Glomerular visceral epithelial cell (primary cell): ENCODE data around the gene CNTNAP4.

Experiments
- DNase-seq: peaks from one replicate; pipeline ENCODE4 v3.0.0-alpha.2; 2016; ENCODE audit errors: extremely low spot score

CNTNAP4 gene

DNA sequence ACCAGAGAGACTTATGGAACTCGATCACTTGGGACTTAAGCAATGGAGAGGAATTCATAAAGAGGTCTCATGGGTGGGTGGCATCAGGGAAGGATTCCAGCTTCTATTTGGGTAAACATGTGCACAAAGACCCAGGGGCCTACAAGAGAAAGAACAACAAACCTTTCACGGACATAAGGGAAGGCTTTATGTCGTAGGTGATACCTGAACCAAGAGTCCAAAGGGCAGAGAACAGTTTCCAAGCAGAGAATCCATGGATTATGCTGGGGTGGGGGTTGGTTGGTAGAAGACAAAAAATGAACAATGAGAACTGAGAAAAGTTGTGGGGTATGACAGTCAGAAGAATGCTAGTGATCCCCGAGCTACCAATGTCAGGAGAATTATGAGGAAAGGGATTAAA lies 119.8 kb downstream of the CNTNAP4 start:
- DNase-seq, result no peak

DNA sequence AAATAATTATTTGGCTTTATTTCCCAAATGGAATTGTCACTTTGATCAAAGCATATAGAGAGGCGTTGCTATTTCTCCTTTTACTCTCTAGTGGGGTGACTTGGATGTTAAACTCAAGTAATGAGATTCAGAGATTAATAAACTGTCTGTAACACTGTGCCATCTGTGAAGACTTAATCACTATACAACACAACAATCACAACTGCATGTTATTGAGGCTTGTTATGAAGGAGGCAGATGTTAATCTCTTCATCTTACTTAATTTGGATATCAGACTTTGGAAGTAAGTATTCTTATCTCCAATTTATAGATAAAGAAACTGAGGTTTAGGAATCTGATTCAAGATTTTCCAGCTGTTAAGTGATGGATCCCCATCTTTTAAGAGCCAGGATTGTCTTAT lies 132.5 kb downstream of the CNTNAP4 start:
- no peak for DNase-seq

DNA sequence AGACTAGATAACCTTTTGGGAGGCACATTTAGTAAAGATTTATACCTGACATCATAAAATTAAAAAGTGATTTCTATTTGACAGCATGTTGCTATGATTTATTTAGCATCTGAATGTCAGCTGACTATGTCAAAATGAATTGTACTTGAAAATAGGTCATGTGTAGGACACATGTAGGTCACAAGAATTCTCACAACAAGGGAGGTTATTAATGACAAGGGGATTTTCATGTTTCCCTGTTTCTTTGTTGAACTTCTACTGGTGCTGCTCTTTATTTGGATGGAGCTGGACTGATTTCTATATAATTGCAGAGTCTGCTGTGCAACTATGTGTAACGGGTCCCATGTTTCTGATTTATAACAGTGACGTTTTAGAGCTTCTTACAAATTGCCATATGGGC lies 144.4 kb downstream of the CNTNAP4 start:
- no peak for DNase-seq

DNA sequence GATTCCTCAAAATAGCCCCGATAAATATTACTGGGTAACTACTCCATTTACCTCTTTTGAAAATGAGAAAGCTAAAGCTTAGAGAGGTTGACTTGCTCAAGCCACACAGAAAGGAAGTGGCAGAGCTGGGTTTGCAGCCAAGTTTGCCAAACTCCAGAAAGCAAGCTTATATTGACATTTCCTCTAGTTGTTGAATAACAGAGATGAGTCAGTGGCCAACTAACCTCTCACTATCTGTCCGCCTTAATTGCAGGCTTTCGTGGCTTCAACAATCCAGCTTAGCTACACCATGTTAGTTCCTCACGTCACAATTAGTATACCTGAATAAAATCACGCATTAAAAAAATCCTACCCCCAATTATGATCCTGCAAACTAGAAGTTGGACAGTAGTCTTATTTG lies 151.7 kb downstream of the CNTNAP4 start:
- DNase-seq, result no peak

DNA sequence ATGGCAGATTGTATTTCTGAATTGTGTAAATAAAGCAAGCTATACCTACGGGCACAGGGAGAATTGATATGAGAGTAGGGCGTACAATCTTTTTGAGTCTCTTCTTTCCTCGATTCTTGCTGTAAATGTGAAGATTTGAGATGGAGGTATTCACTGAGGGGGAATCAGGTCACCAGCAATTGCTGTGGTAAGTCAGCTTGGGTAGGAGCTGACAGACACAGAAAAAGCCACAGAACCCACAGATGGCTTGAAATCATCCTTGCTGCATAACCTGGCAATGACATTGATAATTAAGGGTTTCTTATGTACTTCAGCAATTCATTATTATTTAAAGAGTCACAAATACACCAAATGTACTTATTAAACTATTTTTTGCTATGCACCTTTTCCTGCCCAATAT lies 164.2 kb downstream of the CNTNAP4 start:
- DNase-seq, result no peak

DNA sequence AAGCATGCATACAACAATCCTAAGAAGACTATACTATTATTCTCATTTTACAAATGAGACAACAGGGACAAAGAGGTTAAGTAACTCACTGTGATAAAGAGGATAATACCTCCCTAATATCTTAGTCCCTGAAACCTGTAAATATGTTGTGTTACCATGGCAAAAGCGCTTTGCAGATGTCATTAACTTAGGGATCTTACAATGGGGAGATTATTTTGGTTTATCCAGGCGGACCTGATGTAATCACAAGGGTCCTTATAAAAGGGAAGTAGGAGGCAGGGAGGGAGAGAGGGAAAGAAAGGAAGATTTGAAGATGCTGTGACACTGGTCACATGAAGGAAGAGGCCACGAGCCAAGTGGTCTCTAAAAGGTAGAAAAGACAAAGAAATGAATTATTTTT lies 164.7 kb downstream of the CNTNAP4 start:
- DNase-seq, result no peak

DNA sequence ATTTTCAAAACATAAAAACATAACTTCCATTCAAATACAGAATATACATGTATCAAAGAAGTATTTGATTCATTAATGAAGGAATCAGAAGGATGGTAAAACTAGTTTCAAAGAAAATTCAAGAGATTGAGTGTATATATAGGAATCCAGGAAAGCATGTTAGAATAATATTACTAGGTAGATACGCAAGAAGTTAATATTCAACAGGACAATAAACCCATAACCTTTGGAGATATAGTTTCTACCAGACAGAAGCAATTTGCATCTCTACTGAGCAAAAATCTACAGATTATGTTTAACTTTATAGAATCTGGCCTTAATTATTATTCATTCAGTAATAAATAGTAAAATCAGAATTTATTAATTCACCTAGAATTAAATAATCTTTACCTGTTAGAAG lies 166.8 kb downstream of the CNTNAP4 start:
- DNase-seq, result no peak

DNA sequence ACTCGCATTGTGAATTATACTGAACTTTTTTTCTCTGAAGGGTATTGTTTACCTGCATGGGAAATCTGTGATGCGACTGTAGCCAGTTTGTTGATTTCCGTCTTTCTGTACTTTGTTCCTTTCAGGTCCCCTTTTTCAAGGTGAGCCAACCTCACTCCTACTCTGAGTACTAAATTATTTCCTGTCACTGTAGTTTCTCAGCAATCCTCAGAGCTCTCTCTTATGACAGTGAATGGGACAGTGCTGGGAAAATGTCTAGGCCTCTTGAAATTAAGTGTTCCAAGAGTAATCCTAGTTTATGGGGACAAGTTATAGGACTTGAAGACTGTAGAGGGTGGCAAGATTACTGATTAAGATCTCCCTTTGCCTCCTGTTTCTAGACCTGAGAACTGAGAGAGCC lies 167.6 kb downstream of the CNTNAP4 start:
- no peak for DNase-seq

DNA sequence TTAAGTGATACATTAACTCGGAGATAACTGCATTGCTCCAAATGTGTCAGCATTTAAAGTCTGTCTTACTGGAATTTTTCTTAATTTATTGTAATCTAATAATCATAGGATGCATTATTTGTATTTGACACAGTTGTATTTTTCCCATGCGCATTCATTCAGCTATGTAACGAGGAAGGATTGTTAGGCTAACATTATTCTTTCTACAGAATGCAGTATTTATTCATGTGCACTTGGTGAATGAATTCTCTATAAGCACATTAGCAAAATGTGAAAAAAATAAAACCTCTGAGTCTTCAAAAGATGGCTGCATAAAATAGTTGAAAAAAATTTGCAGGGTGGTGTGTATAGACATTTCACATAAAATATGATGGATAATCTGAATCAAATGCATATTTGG lies 168.6 kb downstream of the CNTNAP4 start:
- no peak for DNase-seq

DNA sequence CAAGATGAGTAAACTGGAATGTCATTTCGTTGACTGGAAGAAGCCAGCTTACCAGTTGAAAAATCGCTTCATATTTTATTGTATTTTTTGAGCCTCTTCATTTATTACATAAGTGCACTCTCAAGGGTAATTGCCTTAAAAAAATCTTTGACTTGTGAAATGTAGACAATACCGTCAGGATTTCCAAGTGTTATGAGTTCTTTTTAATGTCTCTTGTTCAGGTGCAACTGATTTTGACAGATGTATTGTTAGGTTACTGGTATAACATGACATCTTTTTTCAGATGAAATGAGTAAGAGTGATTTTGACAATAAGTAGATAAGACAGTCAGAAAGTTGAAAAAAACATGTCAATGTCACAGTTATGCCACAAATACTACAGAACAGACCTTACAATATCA lies 169.1 kb downstream of the CNTNAP4 start:
- DNase-seq, result no peak

DNA sequence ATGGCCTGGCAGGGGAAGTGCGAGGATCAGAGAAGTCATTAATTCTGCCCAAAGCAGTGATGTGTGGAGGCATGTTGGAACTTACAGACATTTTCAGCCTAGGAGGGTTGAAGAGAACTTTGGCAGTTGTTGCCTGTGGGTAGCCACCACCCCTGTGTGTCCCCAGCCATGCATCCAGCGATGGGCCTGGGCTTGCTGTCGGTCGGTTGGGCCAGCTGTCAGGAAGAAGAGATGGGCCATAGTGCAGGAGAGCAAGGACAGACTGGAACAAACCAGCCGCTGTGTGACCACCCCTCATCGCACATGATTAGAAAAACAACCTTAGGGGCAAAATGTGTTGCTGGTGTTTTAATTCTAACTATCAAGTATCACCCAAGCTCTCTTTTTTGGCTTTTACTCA lies 173.7 kb downstream of the CNTNAP4 start:
- DNase-seq, result no peak

DNA sequence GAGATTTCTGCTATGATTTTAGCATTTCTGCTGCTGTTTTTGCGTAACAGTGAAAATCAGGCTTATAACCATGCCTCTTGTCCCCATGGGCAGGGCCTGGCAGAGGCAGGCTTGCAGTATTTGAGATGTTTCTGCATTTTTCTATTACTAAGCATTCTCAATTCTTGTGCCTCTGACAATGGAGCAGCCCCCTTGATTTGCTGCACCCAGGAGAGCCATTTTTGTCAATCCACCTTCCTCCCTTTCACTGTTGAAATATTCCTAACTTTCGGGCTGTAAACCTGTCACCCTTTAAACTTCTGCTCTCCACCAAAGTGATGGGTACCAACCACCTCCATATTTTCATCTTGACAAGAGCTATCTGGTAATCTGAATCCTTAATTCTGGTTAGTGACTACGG lies 178.1 kb downstream of the CNTNAP4 start:
- no peak for DNase-seq

DNA sequence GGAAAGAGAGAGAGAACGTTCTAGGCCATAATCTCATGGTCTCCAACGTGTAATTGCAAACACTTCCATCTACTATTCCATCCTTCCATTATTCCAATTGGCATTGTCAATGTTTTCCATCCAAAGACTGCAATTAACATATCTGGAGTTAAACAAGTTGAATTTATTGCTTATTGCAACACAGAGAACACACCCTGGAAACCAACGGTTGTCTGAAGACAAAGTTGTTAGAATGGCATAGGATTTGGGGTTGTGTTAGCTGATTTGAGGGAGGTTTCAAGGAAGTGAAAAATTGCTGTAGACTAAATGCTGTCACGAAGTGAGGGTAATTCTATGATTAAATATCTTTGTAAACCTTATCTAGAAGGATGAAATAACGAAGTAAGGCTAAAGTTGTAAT lies 178.8 kb downstream of the CNTNAP4 start:
- no peak for DNase-seq

DNA sequence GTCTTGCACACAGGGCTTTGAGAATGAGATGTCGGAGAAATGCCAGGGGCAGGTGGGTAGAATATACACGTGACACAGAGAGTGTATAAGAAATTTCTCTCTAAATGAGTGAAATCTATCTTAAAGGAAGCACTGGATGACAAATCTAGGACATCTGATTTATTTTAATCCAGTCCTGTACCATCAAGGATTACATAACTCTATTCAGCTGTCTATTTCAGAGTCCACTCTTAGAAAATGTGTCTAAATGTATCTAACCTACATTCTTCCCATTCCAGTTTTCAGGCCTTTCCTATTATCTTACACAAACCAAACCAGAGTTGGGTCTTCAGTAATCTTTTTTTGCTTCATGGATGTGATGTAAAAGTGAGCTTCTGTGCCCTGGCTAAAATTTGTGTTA lies 181.9 kb downstream of the CNTNAP4 start:
- DNase-seq, result no peak

DNA sequence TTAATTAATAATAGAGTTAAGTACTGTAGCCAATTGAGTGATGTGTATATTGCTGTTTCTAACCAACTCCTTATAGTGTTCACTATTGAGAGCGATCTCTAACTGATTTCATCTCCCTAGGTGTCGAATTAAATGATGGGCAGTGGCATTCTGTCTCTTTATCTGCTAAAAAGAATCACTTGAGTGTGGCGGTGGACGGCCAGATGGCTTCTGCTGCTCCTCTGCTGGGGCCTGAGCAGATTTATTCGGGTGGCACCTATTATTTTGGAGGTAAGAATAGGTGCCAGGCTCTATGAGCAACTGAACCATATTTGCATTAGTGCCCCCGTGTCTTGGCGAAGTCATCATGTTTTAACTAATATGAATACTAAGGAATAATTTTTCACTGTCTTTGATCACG lies 184.6 kb downstream of the CNTNAP4 start:
- DNase-seq, result no peak

DNA sequence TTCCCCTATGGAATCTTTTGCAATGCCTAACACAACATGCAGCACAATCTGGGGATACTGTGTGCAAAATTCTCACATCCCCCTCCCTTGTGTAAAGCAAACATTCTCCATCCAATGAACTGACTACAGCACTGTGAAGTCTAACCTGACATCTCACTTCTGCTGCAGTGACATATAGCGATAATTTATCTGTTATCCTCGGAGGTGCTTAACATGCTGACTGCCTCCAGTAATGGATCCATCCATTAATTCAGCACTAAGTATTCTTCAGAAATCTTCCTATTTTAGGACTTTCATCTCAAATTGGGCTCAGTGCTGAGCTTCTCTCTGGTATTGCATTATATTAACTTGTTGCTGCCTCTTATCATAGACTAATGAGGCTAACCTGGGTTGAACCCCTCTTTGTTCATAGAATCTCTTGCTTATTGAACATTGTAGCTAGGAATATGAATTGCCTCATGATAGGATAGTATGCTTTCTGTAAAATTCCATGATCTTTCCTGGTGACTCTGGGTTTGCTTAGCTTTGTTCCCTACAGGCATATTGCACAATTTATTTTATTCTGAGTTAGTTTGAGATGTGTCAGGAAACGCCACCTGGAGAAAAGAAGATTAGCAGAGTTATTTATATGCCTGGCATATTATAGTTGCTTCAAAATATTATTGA lies 187.9 kb downstream of the CNTNAP4 start:
- DNase-seq, result no peak

DNA sequence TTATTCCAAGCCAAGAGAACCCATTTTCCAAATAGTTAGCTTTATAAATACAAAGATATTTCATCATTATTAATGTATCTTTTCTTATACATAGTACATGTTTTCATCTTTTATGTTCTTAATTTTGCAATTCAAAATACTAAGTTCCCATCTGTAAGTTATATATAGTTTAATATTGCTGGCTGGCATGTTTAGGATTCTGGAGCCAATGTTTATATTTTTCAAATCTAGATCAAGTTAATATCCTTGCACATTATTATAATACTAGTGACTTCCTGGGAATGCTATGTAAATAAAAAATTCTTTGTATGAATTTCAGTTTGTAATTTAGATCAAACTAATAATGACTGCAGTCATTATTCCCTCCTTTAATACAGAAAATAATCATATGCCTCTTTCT lies 189.7 kb downstream of the CNTNAP4 start:
- no peak for DNase-seq

DNA sequence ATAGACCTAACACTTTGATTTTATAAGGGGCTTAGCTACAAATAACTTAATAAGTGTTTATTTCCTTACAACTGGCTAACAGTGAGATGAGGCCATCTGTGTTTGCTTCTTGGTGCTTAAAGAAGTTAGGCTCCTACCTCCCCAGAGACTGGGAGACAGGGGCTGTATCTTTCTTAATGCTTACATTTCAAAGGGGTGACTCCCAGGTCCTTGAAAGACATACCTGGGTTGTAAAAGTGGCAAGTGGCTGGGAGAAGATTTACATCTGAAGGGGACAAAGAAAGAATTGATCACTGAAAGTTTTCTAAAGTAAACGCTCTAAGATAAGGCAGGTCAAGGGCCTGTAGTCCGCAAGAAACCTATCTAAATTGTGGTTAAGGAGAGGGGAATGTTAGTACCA lies 196.8 kb downstream of the CNTNAP4 start:
- no peak for DNase-seq

DNA sequence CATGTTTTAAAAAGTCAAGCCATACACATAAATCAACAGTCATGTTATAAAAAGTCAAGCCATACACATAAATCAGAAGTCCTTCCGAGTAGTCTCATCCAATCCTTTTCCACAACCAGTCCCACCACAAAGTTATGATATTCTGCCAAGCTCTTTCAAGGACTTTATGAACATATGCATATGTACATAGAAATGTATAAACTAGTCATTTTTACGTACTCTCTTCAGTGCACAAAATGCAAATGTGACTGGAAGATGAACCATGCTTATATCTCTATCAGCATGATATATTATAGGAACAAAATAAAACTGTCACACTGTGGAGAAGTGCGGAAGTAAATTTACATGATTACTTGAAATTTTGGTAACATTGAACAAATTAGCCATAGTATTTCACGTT lies 200.9 kb downstream of the CNTNAP4 start:
- DNase-seq, result no peak

DNA sequence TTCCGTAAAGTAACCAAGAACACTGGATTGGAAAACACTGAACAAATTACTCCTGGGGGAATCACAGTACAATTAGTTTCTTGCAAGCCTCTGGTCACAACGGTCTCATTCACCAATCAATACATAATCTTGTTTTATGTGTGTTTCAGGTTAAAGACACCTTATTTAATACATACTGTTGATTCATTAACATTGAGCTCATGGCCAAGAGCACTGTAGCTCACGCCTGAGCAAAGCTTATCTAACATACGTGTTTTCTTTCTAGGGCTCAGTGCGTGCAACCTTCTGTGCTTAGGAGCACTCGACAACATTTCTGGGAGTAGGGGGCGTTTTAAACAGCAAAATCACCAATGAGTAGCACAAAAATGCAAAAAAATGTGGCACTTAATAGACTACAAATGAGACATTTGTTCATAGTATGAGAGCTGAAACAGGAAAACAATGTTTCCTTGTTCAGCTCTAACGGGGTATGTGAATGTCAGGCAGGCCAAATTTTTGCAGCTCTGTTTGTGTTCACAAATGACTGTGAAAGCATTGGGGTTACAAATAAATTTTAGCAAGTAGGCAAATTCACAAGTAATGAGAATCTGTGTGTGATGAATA lies 206.2 kb downstream of the CNTNAP4 start:
- no peak for DNase-seq

DNA sequence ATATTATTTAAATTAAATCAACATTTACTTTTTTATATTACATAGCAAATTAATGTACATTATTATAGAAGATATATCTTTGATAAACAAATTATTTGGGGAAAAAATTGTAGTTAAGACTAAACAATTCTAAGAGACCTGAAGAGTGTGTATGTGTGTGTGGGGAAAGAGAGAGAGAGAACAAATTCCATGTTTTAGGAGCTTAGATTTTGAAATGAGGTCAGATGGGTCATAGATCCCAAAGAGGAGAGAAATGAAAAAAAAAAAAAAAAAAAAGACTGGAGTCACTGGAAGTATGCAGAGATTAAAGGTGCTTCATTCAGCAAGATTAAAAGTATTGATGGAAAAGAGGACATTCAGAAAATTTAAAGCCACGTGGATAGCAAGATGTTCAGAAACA lies 206.8 kb downstream of the CNTNAP4 start:
- DNase-seq, result no peak

DNA sequence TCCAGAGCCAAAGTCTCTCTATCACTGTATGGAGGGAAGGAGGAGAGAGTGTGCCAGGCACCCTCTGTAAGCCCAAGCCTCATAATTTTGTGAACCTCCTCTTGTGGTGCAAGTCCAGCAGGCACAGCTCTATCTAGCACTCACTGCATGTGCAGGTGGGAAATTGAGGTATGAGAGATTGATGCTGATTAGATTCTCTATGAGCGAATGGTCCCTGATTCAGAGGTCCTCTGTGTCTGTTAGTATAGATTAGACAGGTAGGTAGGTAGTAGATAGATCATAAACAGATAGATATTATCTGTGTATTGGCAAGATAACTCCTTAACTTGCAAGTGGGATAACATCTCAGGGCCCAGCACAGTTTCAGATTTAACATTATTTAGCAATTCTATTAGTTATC lies 209.5 kb downstream of the CNTNAP4 start:
- no peak for DNase-seq

DNA sequence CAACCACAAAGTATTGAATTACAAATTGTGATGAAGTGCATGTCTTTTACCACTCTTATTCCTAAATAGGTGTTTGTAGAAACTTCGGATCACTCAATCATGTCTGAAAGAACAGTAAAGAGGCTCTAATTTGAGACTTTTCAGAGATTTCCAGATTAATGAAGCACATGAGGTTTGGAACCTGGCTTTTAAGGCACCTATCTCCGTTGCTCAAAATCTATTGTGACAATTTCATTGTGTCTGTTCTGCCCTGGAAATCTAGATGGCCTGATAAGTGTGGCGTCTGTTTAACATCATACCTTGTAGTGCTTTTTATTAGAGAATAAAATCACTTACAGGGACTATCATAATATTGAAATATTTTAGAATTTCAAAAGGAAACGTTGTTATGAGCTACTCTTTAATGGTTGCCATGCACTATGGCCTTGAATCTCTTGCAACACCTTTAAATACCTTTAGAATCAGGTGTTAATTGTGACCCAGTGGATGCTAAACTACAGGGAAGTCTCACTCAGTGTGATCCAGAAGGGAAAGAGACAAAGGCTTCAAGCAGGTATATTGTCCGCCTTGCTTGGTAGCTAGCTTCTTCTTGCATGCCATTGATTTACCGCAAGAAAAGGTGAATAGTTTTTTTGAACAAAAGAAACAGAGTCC lies 210.3 kb downstream of the CNTNAP4 start:
- no peak for DNase-seq

DNA sequence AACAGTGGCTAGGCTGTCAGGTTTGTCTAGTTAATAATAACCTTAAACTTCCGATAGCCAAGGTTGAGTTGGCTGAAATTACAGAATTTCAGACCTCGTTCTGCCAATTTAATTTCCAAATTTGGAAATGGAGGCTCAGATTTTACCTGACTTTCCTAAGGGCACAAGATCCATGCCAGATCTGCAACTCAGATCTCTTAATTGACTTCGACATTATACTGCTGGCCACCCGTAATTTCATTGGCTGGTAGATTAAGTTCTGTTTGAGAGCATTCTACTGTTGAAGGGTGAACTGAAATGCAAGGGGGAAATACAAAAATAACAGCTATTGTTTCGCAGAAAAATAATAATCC lies 210.8 kb downstream of the CNTNAP4 start:
- no peak for DNase-seq
